ENCODE measurements around the gene SOD1. TPM values are rescaled to one million over a fixed set of nuclear protein-coding genes. Genes with fewer than 3 reads are reported as not detected.

The SOD1 gene
- total and polyA plus RNA-seq, 2 donors (not counting 3 experiments of a cell fraction or from before 2014, with no cell fraction given), result 198 to 268 TPM

- H3K9me1 ChIP-seq (replicated peaks; ENCODE audit: control insufficient read depth, extremely low read depth, insufficient read depth, low read length), result no peaks in the 10 kb centered on the region
- no peak for DNase-seq (ENCODE audit: low read depth, low spot score)
- ChIA-PET CTCF (no interaction called here), POLR2A (no interaction called here)
- BruUV-seq (replicated peaks), result no TSS peak
- H2AFZ ChIP-seq (ENCODE audit: low read depth, low read length), result no peak overlapping the region
- H3K27ac ChIP-seq (ENCODE audit: insufficient read depth, low read depth, low read length), result no peak overlapping the region
- H3K36me3 ChIP-seq (ENCODE audit: control insufficient read depth in 2 of 2, extremely low read depth in 1 of 2, insufficient read depth in 2 of 2, low read length in 2 of 2), result no peaks in the 10 kb centered on the region
- no peak for FAIRE-seq
- no peak for TF ChIP-seq CTCF (IDR thresholded peaks at IDR 0.05; ENCODE audit: extremely low read depth in 1 of 2, insufficient read depth in 1 of 2, low read depth in 1 of 2, low read length in 2 of 2)
- TF ChIP-seq JUN (IDR thresholded peaks at IDR 0.05; ENCODE audit: borderline replicate concordance, insufficient read depth, insufficient read length, low read depth), result no peak
- TF ChIP-seq FOS (IDR thresholded peaks at IDR 0.05; ENCODE audit: borderline replicate concordance, insufficient read depth, low read length), result no peak
- TF ChIP-seq GATA2 (IDR thresholded peaks at IDR 0.05; ENCODE audit: insufficient read depth, insufficient read length, low read depth, low read length), result no peak
- TF ChIP-seq EZH2 (IDR thresholded peaks at IDR 0.05; ENCODE audit: borderline replicate concordance, low read depth, low read length, severe bottlenecking), result no peak
- TF ChIP-seq MAX (IDR thresholded peaks at IDR 0.05; ENCODE audit: insufficient read depth, insufficient read length), result no peak
- no peak for TF ChIP-seq POLR2A (IDR thresholded peaks at IDR 0.05; ENCODE audit: low read depth, low read length)
- TF ChIP-seq MYC (IDR thresholded peaks at IDR 0.05; ENCODE audit: low read depth, low read length), result no peak
- no peak for TF ChIP-seq POLR2AphosphoS5 (IDR thresholded peaks at IDR 0.05; ENCODE audit: insufficient read depth, low read depth, low read length)
- dilution Hi-C loops (cut with MboI; ENCODE audit: extremely low pct_ligation_motif_present, low sequenced_read_pairs), result no loop called here
- intact Hi-C loops (cut with micrococcal nuclease), result no loop called here
- no peak overlapping the region for H3K4me3 ChIP-seq (replicated peaks in 1 of 3; ENCODE audit: insufficient read depth in 1 of 3, low read depth in 1 of 3, low read length in 3 of 3)
- peaks cover 0 to 6% of the 10 kb centered on the region in 2 experiments for H3K27me3 ChIP-seq (ENCODE audit: control insufficient read depth in 2 of 2, insufficient read depth in 2 of 2, low read length in 2 of 2)
- peaks cover 7% of the 10 kb centered on the region for H3K4me1 ChIP-seq (ENCODE audit: control insufficient read depth, extremely low read depth, insufficient read depth, low read length)
- no peaks in the 10 kb centered on the region for H3K9me3 ChIP-seq (replicated peaks; ENCODE audit: control insufficient read depth, insufficient read depth, low read length)
- no peaks in the 10 kb centered on the region for H3K79me2 ChIP-seq (ENCODE audit: control insufficient read depth, insufficient read depth, low read length)
- H3K4me2 ChIP-seq (ENCODE audit: insufficient read depth, low read length), result no peak overlapping the region
- no peak overlapping the region for H3K9ac ChIP-seq (replicated peaks; ENCODE audit: extremely low read depth, insufficient read depth, low read length)
- no peaks in the 10 kb centered on the region for H4K20me1 ChIP-seq (replicated peaks; ENCODE audit: control insufficient read depth, extremely low read depth, insufficient read depth, low read length)
Measured at GRCh38 chr21:31624961-31625491, 34.5 kb upstream of the SOD1 start.

All from endothelial cell of umbilical vein (primary cell).